Measurements from ENCODE around the gene COMMD1. TPM values are rescaled to one million over a fixed set of nuclear protein-coding genes. Genes with fewer than 3 reads are reported as not detected.

The COMMD1 gene
- total and polyA plus RNA-seq, 2 donors (not counting 1 experiment from before 2014, with no cell fraction given) = 38.6 to 49.3 TPM

DNA sequence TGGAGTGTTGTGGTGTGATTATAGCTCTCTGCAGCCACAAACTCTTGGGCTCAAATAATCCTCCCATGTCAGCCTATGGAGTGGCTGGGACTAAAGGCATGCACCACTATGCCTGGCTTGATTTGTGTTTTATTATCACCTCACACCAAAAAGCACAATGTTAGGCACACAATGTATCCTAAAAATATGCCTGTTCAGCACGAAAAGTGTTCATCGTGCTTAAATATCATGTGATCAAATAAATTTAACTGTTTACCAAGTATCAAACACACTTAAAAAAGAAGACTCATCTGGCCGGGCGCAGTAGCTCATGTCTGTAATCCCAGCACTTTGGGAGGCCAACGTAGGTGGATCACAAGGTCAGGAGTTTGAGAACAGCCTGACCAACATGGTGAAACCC is 22.6 kb upstream of the COMMD1 start:
- Histone ChIP-seq H2AFZ (ENCODE audit: low read length) (no peak overlapping the region), H3K9me3 (ENCODE audit: control insufficient read depth, insufficient read depth, low read depth, low read length) (no peaks in the 10 kb centered on the region), H3K27ac (ENCODE audit: insufficient read depth, low read length) (no peak overlapping the region), H4K20me1 (ENCODE audit: control insufficient read depth, extremely low read depth, insufficient read depth, low read length) (no peaks in the 10 kb centered on the region), H3K4me3 (replicated peaks in 1 of 4; ENCODE audit: control extremely low read depth in 1 of 4, insufficient read depth in 1 of 4, low read depth in 3 of 4, low read length in 4 of 4) (no peak overlapping the region), H3K27me3 (ENCODE audit: control insufficient read depth, insufficient read depth, low read length) (no peaks in the 10 kb centered on the region), H3K36me3 (ENCODE audit: control insufficient read depth, insufficient read depth, low read length) (peaks cover 9% of the 10 kb centered on the region), H3K9ac (ENCODE audit: insufficient read depth, low read length) (no peak overlapping the region), H3K4me2 (ENCODE audit: extremely low read depth, insufficient read depth, low read length) (no peak overlapping the region), H3K4me1 (ENCODE audit: control insufficient read depth, extremely low read depth, insufficient read depth, low read length) (peaks cover 3% of the 10 kb centered on the region), H3K79me2 (ENCODE audit: control insufficient read depth, insufficient read depth, low read length) (peaks cover 38% of the 10 kb centered on the region)
- DNase-seq (ENCODE audit: low read depth in 2 of 2) = no peak
- no peak for TF ChIP-seq EZH2 (IDR thresholded peaks at IDR 0.05; ENCODE audit: low read length, missing control alignments)

DNA sequence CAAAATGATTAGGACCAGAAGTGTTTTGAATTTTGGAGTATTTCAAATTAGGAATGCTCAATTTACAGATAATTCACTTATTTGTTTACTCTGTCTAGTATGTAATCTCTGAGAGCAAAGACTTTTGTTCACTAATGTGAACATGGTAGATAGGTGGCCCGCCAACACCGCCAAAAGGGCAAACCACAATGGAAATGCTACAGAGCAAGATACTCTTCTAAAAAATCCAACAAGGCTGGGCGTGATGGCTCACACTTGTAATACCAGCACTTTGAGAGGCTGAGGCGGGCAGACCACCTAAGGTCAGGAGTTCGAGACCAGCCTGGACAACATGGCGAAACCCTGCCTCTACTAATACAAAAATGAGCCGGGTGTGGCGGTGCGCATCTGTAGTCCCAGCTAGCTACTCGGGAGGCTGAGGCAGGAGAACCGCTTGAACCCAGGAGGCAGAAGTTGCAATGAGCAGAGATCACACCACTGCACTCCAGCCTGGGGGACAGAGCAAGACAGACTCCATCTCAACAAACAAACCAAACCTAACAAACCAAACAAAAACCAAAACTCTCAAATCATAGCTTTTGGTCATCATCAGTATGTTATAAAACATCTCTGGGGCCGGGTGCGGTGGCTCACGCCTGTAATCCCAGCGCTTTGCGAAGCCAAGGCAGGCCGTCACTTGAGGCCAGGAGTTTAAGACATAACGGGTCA is 19.4 kb upstream of the COMMD1 start:
- peaks cover 4% of the 10 kb centered on the region for H3K36me3 ChIP-seq (ENCODE audit: control insufficient read depth, insufficient read depth, low read length)
- H3K27ac ChIP-seq (ENCODE audit: insufficient read depth, low read length) = no peak overlapping the region
- H3K4me3 ChIP-seq (replicated peaks in 1 of 4; ENCODE audit: control extremely low read depth in 1 of 4, insufficient read depth in 1 of 4, low read depth in 3 of 4, low read length in 4 of 4) = peak overlapping the region in 2 of 4 experiments; percentile 27 to 98
- H3K4me1 ChIP-seq (ENCODE audit: control insufficient read depth, extremely low read depth, insufficient read depth, low read length) = peaks cover 3% of the 10 kb centered on the region
- no peaks in the 10 kb centered on the region for H3K9me3 ChIP-seq (ENCODE audit: control insufficient read depth, insufficient read depth, low read depth, low read length)
- no peak overlapping the region for H3K4me2 ChIP-seq (ENCODE audit: extremely low read depth, insufficient read depth, low read length)
- TF ChIP-seq, protein P1, sequence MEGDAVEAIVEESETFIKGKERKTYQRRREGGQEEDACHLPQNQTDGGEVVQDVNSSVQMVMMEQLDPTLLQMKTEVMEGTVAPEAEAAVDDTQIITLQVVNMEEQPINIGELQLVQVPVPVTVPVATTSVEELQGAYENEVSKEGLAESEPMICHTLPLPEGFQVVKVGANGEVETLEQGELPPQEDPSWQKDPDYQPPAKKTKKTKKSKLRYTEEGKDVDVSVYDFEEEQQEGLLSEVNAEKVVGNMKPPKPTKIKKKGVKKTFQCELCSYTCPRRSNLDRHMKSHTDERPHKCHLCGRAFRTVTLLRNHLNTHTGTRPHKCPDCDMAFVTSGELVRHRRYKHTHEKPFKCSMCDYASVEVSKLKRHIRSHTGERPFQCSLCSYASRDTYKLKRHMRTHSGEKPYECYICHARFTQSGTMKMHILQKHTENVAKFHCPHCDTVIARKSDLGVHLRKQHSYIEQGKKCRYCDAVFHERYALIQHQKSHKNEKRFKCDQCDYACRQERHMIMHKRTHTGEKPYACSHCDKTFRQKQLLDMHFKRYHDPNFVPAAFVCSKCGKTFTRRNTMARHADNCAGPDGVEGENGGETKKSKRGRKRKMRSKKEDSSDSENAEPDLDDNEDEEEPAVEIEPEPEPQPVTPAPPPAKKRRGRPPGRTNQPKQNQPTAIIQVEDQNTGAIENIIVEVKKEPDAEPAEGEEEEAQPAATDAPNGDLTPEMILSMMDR (conservative IDR thresholded peaks at IDR 0.05 in 1 of 2, IDR thresholded peaks at IDR 0.05 in 1 of 2; ENCODE audit: low read depth in 1 of 2, low read length in 2 of 2) = no peak
- no peak for TF ChIP-seq EZH2 (IDR thresholded peaks at IDR 0.05; ENCODE audit: low read length, missing control alignments)
- H3K9ac ChIP-seq (ENCODE audit: insufficient read depth, low read length) = no peak overlapping the region
- DNase-seq (ENCODE audit: low read depth in 2 of 2) = no peak
- H3K27me3 ChIP-seq (ENCODE audit: control insufficient read depth, insufficient read depth, low read length) = no peaks in the 10 kb centered on the region
- no peak overlapping the region for H2AFZ ChIP-seq (ENCODE audit: low read length)
- H3K79me2 ChIP-seq (ENCODE audit: control insufficient read depth, insufficient read depth, low read length) = peaks cover 44% of the 10 kb centered on the region
- H4K20me1 ChIP-seq (ENCODE audit: control insufficient read depth, extremely low read depth, insufficient read depth, low read length) = no peaks in the 10 kb centered on the region

DNA sequence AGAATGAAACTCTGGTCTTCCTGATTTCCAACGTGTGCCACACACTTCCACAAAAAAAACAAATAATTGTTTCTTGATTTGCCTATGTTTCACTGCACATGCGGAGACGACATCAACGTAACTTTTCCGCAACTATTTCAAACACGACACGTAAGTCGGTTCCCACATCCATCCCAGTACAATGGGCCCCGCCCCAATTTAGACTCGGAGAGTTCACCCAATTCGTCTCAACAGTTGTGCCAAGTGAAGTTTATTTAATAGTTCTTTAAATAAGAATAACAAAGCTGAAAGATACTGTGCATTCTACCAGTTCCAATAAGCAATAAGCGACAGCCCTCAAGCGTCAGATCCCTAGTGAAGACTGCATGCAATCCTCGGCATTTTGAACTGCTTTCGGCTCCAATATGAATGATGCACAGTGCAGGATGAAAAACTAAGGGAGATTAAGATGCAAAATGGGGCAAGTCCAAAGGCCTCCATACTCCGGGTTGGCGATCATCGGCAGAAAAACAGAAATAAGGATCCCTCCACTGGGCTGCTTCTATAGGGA is 17.7 kb upstream of the COMMD1 start:
- Histone ChIP-seq H3K4me1 (ENCODE audit: control insufficient read depth, extremely low read depth, insufficient read depth, low read length) (peaks cover 3% of the 10 kb centered on the region), H4K20me1 (ENCODE audit: control insufficient read depth, extremely low read depth, insufficient read depth, low read length) (no peaks in the 10 kb centered on the region), H3K4me3 (replicated peaks in 1 of 4; ENCODE audit: control extremely low read depth in 1 of 4, insufficient read depth in 1 of 4, low read depth in 3 of 4, low read length in 4 of 4) (peak overlapping the region; percentile 93 to 100 (median 98)), H3K9ac (ENCODE audit: insufficient read depth, low read length) (peak overlapping the region; percentile 99), H3K27ac (ENCODE audit: insufficient read depth, low read length) (peak overlapping the region; percentile 98), H3K79me2 (ENCODE audit: control insufficient read depth, insufficient read depth, low read length) (peaks cover 44% of the 10 kb centered on the region), H3K4me2 (ENCODE audit: extremely low read depth, insufficient read depth, low read length) (peak overlapping the region; percentile 93), H3K36me3 (ENCODE audit: control insufficient read depth, insufficient read depth, low read length) (peaks cover 3% of the 10 kb centered on the region), H2AFZ (ENCODE audit: low read length) (peak overlapping the region; percentile 91), H3K27me3 (ENCODE audit: control insufficient read depth, insufficient read depth, low read length) (no peaks in the 10 kb centered on the region), H3K9me3 (ENCODE audit: control insufficient read depth, insufficient read depth, low read depth, low read length) (no peaks in the 10 kb centered on the region)
- TF ChIP-seq EZH2 (IDR thresholded peaks at IDR 0.05; ENCODE audit: low read length, missing control alignments) = no peak
- TF ChIP-seq, protein P1 (conservative IDR thresholded peaks at IDR 0.05 in 1 of 2, IDR thresholded peaks at IDR 0.05 in 1 of 2; ENCODE audit: low read depth in 1 of 2, low read length in 2 of 2) = no peak
- DNase-seq (ENCODE audit: low read depth in 2 of 2) = peak; percentile 50 to 58
